ENCODE measurements around the gene ISOC2. TPM values are rescaled to one million over a fixed set of nuclear protein-coding genes. Genes with fewer than 3 reads are reported as not detected.
A peak's percentile ranks its signal among the peaks of the same experiment; 100 is the strongest.

ISOC2 gene
- total and polyA plus RNA-seq, 9 of the 15 experiments (the other 6 are each of a cell fraction or from before 2014, with no cell fraction given): 1.2 to 229 (median 58.3) TPM

DNA sequence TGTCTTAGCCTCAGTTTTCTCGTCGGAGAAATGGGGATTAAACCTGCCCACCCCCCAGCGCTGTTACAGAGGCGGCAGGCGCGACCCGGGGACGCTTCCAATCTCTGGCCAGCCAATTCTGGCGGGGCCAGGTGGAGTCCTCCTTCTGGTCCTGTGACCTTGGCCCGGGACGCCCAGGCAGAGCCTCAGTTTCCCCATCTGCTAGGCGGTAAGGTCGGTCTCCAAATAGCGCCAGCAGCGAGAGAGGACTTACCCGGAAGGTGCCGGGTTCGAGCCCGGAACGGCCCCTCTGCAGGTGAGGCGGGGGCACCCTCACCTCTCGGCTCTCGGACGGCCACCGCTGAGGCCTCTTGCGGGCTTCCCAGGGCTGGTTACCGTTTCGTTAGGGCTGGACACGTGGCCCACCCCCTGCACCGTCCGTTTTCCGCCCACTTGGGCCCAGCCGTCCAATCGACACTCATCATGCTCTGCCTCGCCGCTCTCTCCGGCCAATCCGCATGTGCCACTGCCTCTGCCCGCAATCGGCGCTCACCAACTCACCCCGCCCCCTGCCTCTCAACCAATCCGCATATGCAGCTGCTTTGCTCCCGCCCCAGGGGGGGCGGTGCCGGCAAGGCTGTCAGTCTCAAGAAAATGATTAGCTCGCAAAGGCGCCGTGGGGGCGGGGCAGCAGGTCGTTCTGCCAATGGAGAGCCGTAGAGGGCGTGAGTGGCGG lies at the start of gene ISOC2 (continued):
- TF ChIP-seq RB1 (IDR thresholded peaks at IDR 0.05; ENCODE audit: low read depth) (peak; percentile 60), ZNF583 (CRISPR knock-in tag; IDR thresholded peaks at IDR 0.05) (0 out of 2 replicates have a peak, but pooled peaks have one; percentile 45), KAT7 (CRISPR knock-in tag; IDR thresholded peaks at IDR 0.05; ENCODE audit: borderline replicate concordance) (no peak), POLR2AphosphoS5 (IDR thresholded peaks at IDR 0.05; ENCODE audit: control insufficient read depth, insufficient read depth, low read depth, low read length) (peak; percentile 64; the same call in 1 of the 2 replicates), PRMT5 (CRISPR knock-in tag; IDR thresholded peaks at IDR 0.05) (no peak), POLR2A (conservative IDR thresholded peaks at IDR 0.05) (peak; percentile 95), CXXC5 (CRISPR knock-in tag; IDR thresholded peaks at IDR 0.05) (peak; percentile 75), MTA3 (IDR thresholded peaks at IDR 0.05; ENCODE audit: borderline replicate concordance) (peak; percentile 79; the same call in 1 of the 2 replicates), PYGO2 (tag; IDR thresholded peaks at IDR 0.05) (0 out of 2 replicates have a peak, but pooled peaks have one; percentile 52), ZNF668 (CRISPR knock-in tag; IDR thresholded peaks at IDR 0.05) (0 out of 2 replicates have a peak, but pooled peaks have one; percentile 29), FOS (IDR thresholded peaks at IDR 0.05; ENCODE audit: extremely low read depth, insufficient read length) (peak; percentile 97), TRIM28 (IDR thresholded peaks at IDR 0.05) (peak; percentile 72; the same call in 1 of the 2 replicates), PHB (CRISPR knock-in tag; IDR thresholded peaks at IDR 0.05) (peak; percentile 43; the same call in 1 of the 2 replicates), CC2D1A (IDR thresholded peaks at IDR 0.05) (peak; percentile 76; the same call in 1 of the 2 replicates)
- TF ChIP-seq, protein P1, sequence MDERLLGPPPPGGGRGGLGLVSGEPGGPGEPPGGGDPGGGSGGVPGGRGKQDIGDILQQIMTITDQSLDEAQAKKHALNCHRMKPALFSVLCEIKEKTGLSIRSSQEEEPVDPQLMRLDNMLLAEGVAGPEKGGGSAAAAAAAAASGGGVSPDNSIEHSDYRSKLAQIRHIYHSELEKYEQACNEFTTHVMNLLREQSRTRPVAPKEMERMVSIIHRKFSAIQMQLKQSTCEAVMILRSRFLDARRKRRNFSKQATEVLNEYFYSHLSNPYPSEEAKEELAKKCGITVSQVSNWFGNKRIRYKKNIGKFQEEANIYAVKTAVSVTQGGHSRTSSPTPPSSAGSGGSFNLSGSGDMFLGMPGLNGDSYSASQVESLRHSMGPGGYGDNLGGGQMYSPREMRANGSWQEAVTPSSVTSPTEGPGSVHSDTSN (CRISPR knock-in tag; IDR thresholded peaks at IDR 0.05; ENCODE audit: low read depth): peak; percentile 95
- TF ChIP-seq, protein P1 (tag; conservative IDR thresholded peaks at IDR 0.05; ENCODE audit: low read depth): peak; percentile 98
- TF ChIP-seq, protein P2, sequence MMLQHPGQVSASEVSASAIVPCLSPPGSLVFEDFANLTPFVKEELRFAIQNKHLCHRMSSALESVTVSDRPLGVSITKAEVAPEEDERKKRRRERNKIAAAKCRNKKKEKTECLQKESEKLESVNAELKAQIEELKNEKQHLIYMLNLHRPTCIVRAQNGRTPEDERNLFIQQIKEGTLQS (IDR thresholded peaks at IDR 0.05): no peak
- TF ChIP-seq, protein P2 (CRISPR knock-in tag; conservative IDR thresholded peaks at IDR 0.05): no peak
- TF ChIP-seq, protein P3, sequence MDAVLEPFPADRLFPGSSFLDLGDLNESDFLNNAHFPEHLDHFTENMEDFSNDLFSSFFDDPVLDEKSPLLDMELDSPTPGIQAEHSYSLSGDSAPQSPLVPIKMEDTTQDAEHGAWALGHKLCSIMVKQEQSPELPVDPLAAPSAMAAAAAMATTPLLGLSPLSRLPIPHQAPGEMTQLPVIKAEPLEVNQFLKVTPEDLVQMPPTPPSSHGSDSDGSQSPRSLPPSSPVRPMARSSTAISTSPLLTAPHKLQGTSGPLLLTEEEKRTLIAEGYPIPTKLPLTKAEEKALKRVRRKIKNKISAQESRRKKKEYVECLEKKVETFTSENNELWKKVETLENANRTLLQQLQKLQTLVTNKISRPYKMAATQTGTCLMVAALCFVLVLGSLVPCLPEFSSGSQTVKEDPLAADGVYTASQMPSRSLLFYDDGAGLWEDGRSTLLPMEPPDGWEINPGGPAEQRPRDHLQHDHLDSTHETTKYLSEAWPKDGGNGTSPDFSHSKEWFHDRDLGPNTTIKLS (IDR thresholded peaks at IDR 0.05; ENCODE audit: borderline replicate concordance, low read depth): peak; percentile 94
